ENCODE data around the gene CTNNA3. TPM values are rescaled to one million over a fixed set of nuclear protein-coding genes. Genes with fewer than 3 reads are reported as not detected.

CTNNA3 gene
- polyA plus RNA-seq, 1 experiment = 0.26 TPM

- TF ChIP-seq CTCF (IDR thresholded peaks at IDR 0.05; ENCODE audit: low read depth, low read length) = no peak
- Histone ChIP-seq H3K9me3 (ENCODE audit: control insufficient read depth, insufficient read depth, low read length) (no peaks in the 10 kb centered on the region), H3K27me3 (ENCODE audit: control insufficient read depth, insufficient read depth, low read length) (no peaks in the 10 kb centered on the region), H3K4me3 (ENCODE audit: low read depth, low read length) (no peak overlapping the region), H3K27ac (ENCODE audit: low read depth, low read length) (no peak overlapping the region)
- no peak for DNase-seq (ENCODE audit: low read depth, low spot score)
- ChIA-PET CTCF (no interaction called here), POLR2A (no interaction called here)
Measured at GRCh38 chr10:66466622-66467021, 1229.4 kb downstream of the CTNNA3 start.

GRCh38 chr10:66463611-66464010 lies 1232.4 kb downstream of the CTNNA3 start:
- DNase-seq (ENCODE audit: low read depth, low spot score) = no peak
- no peaks in the 10 kb centered on the region for H3K27me3 ChIP-seq (ENCODE audit: control insufficient read depth, insufficient read depth, low read length)
- POLR2A ChIA-PET = no interaction called here
- no peak overlapping the region for H3K4me3 ChIP-seq (ENCODE audit: low read depth, low read length)
- TF ChIP-seq CTCF (IDR thresholded peaks at IDR 0.05; ENCODE audit: low read depth, low read length) = no peak
- CTCF ChIA-PET = interaction anchor here (0.6 kb wide), 1 partner anchor 1803 kb away, joined by 3 read pairs; no protein-coding TSS in a partner anchor
- H3K9me3 ChIP-seq (ENCODE audit: control insufficient read depth, insufficient read depth, low read length) = no peaks in the 10 kb centered on the region
- H3K27ac ChIP-seq (ENCODE audit: low read depth, low read length) = no peak overlapping the region

GRCh38 chr10:66457629-66458028 lies 1238.4 kb downstream of the CTNNA3 start:
- Histone ChIP-seq H3K27ac (ENCODE audit: low read depth, low read length) (no peak overlapping the region), H3K9me3 (ENCODE audit: control insufficient read depth, insufficient read depth, low read length) (no peaks in the 10 kb centered on the region), H3K4me3 (ENCODE audit: low read depth, low read length) (no peak overlapping the region), H3K27me3 (ENCODE audit: control insufficient read depth, insufficient read depth, low read length) (no peaks in the 10 kb centered on the region)
- ChIA-PET CTCF (no interaction called here), POLR2A (no interaction called here)
- TF ChIP-seq CTCF (IDR thresholded peaks at IDR 0.05; ENCODE audit: low read depth, low read length) = no peak
- DNase-seq (ENCODE audit: low read depth, low spot score) = no peak

GRCh38 chr10:66455304-66455703 lies 1240.7 kb downstream of the CTNNA3 start:
- Histone ChIP-seq H3K27me3 (ENCODE audit: control insufficient read depth, insufficient read depth, low read length) (no peaks in the 10 kb centered on the region), H3K9me3 (ENCODE audit: control insufficient read depth, insufficient read depth, low read length) (no peaks in the 10 kb centered on the region), H3K27ac (ENCODE audit: low read depth, low read length) (no peak overlapping the region), H3K4me3 (ENCODE audit: low read depth, low read length) (no peak overlapping the region)
- ChIA-PET POLR2A (no interaction called here), CTCF (no interaction called here)
- TF ChIP-seq CTCF (IDR thresholded peaks at IDR 0.05; ENCODE audit: low read depth, low read length) = 0 out of 2 replicates have a peak, but pooled peaks have one; percentile 6
- no peak for DNase-seq (ENCODE audit: low read depth, low spot score)

- no peaks in the 10 kb centered on the region for H3K27me3 ChIP-seq (ENCODE audit: control insufficient read depth, insufficient read depth, low read length)
- no peak overlapping the region for H3K4me3 ChIP-seq (ENCODE audit: low read depth, low read length)
- H3K27ac ChIP-seq (ENCODE audit: low read depth, low read length) = no peak overlapping the region
- POLR2A ChIA-PET = no interaction called here
- no peak for DNase-seq (ENCODE audit: low read depth, low spot score)
- no peak for TF ChIP-seq CTCF (IDR thresholded peaks at IDR 0.05; ENCODE audit: low read depth, low read length)
- no peaks in the 10 kb centered on the region for H3K9me3 ChIP-seq (ENCODE audit: control insufficient read depth, insufficient read depth, low read length)
- CTCF ChIA-PET = no interaction called here
Measured at GRCh38 chr10:66440568-66440967, 1255.4 kb downstream of the CTNNA3 start.
